OCI-LY7 (cell line): ENCODE data around the gene METTL24.

Source experiments
- EZH2phosphoT487 ChIP-seq: fragments of 200-600 bp; sonication (generic); IDR thresholded peaks from 2 replicates; pipeline ENCODE4 v1.6.1; 2018; ENCODE audit warnings: low read depth, borderline replicate concordance, mild to moderate bottlenecking, mixed run types, antibody characterized with exemption, low read length, moderate library complexity, mixed read lengths
- TF ChIP-seq, protein P1 (sequence below): fragments of 200-600 bp; sonication (generic); conservative IDR thresholded peaks from 2 replicates; pipeline ENCODE4 v1.5.1; 2014; ENCODE audit warnings: mild to moderate bottlenecking, antibody characterized with exemption, low read length, moderate library complexity, mixed read lengths

DNA sequence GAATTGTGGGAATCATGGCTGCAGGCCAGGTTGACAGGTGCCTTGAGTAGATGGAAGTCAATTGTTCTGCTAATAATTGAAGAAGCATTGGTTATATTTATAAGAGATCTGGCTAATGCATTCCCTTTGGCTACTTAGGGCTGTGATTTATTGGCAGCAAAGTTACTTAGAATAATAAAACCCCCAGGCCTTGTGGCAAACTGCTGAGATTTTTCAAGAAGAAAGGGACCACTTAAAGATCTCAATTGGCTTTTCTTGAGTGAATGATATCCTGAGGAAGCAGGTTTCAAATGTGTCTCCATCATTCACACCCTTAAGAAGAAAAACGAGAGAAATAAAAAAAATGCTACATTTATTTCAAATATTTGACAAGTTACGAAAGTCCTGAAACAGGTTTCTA lies 29.8 kb upstream of the METTL24 start:
- TF ChIP-seq, protein P1, sequence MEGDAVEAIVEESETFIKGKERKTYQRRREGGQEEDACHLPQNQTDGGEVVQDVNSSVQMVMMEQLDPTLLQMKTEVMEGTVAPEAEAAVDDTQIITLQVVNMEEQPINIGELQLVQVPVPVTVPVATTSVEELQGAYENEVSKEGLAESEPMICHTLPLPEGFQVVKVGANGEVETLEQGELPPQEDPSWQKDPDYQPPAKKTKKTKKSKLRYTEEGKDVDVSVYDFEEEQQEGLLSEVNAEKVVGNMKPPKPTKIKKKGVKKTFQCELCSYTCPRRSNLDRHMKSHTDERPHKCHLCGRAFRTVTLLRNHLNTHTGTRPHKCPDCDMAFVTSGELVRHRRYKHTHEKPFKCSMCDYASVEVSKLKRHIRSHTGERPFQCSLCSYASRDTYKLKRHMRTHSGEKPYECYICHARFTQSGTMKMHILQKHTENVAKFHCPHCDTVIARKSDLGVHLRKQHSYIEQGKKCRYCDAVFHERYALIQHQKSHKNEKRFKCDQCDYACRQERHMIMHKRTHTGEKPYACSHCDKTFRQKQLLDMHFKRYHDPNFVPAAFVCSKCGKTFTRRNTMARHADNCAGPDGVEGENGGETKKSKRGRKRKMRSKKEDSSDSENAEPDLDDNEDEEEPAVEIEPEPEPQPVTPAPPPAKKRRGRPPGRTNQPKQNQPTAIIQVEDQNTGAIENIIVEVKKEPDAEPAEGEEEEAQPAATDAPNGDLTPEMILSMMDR = no peak
- TF ChIP-seq EZH2phosphoT487 = no peak
